KMS-11 (cell line): ENCODE measurements around the gene SP5.

ENCODE experiments used
- H2AFZ ChIP-seq: fragments of 200-600 bp; sonication (generic); 2 replicates; pipeline ENCODE4 v1.6.1; 2016; ENCODE audit warnings: antibody characterized with exemption, mixed run types, low read depth
- H3K27ac ChIP-seq: fragments of 200-600 bp; sonication (generic); 2 replicates; pipeline ENCODE4 v1.6.1; 2016; ENCODE audit warnings: mild to moderate bottlenecking, mixed run types
- H3K27me3 ChIP-seq: fragments of 200-600 bp; sonication (generic); 2 replicates; pipeline ENCODE4 v1.6.1; 2017; ENCODE audit warnings: mild to moderate bottlenecking, low read depth, mixed run types, moderate library complexity; ENCODE audit not compliant: insufficient read depth
- H3K36me3 ChIP-seq: fragments of 200-600 bp; sonication (generic); 2 replicates; pipeline ENCODE4 v1.6.1; 2017; ENCODE audit warnings: mild to moderate bottlenecking, mixed run types; ENCODE audit not compliant: insufficient read depth
- H3K4me1 ChIP-seq: fragments of 200-600 bp; sonication (generic); 2 replicates; pipeline ENCODE4 v1.6.1; 2016; ENCODE audit warnings: mild to moderate bottlenecking, low read depth, mixed run types; ENCODE audit not compliant: poor library complexity, severe bottlenecking
- H3K4me2 ChIP-seq: fragments of 200-600 bp; sonication (generic); 2 replicates; pipeline ENCODE4 v1.7.0; 2016; ENCODE audit warnings: mild to moderate bottlenecking, mixed run types
- H3K4me3 ChIP-seq: fragments of 200-600 bp; sonication (generic); IDR thresholded peaks from 2 replicates; pipeline ENCODE4 v1.6.1; 2017; ENCODE audit warnings: low read depth, low read length, mixed read lengths; ENCODE audit not compliant: insufficient read depth
- H3K79me2 ChIP-seq: fragments of 200-600 bp; sonication (generic); 2 replicates; pipeline ENCODE4 v1.6.1; 2016; ENCODE audit warnings: low read depth, mixed run types; ENCODE audit not compliant: insufficient read depth
- H3K9ac ChIP-seq: fragments of 200-600 bp; sonication (generic); 2 replicates; pipeline ENCODE4 v1.6.1; 2016; ENCODE audit warnings: mild to moderate bottlenecking, mixed run types
- H4K20me1 ChIP-seq: fragments of 200-600 bp; sonication (generic); 2 replicates; pipeline ENCODE4 v1.6.1; 2016; ENCODE audit warnings: mild to moderate bottlenecking, mixed run types; ENCODE audit not compliant: insufficient read depth
- CTCF ChIP-seq: fragments of 200-600 bp; sonication (generic); conservative IDR thresholded peaks from 2 replicates; pipeline ENCODE4 v1.6.1; 2017; ENCODE audit warnings: low read depth, mild to moderate bottlenecking, antibody characterized with exemption, low read length, moderate library complexity, mixed read lengths

The SP5 gene

GRCh38 chr2:170742000-170742399, 26.9 kb downstream of the SP5 start:
- no peaks in the 10 kb centered on the region for H3K36me3 ChIP-seq
- H4K20me1 ChIP-seq = no peaks in the 10 kb centered on the region
- H3K27ac ChIP-seq = no peak overlapping the region
- no peak overlapping the region for H3K9ac ChIP-seq
- H3K4me2 ChIP-seq = no peak overlapping the region
- H3K4me1 ChIP-seq = no peaks in the 10 kb centered on the region
- no peaks in the 10 kb centered on the region for H3K79me2 ChIP-seq
- H2AFZ ChIP-seq = no peak overlapping the region
- H3K4me3 ChIP-seq = no peak overlapping the region
- H3K27me3 ChIP-seq = no peaks in the 10 kb centered on the region
- no peak for TF ChIP-seq CTCF

- H3K27ac ChIP-seq = no peak overlapping the region
- no peak overlapping the region for H2AFZ ChIP-seq
- H3K27me3 ChIP-seq = no peaks in the 10 kb centered on the region
- no peak overlapping the region for H3K4me2 ChIP-seq
- H3K4me3 ChIP-seq = no peak overlapping the region
- H3K4me1 ChIP-seq = no peaks in the 10 kb centered on the region
- H4K20me1 ChIP-seq = no peaks in the 10 kb centered on the region
- H3K79me2 ChIP-seq = no peaks in the 10 kb centered on the region
- H3K9ac ChIP-seq = no peak overlapping the region
- no peak for TF ChIP-seq CTCF
- H3K36me3 ChIP-seq = no peaks in the 10 kb centered on the region
These were observed 27.9 kb downstream of the SP5 start for GRCh38 chr2:170742896-170743529.

- no peaks in the 10 kb centered on the region for H3K79me2 ChIP-seq
- no peak overlapping the region for H2AFZ ChIP-seq
- H3K9ac ChIP-seq = no peak overlapping the region
- no peaks in the 10 kb centered on the region for H4K20me1 ChIP-seq
- no peak overlapping the region for H3K4me2 ChIP-seq
- no peak overlapping the region for H3K27ac ChIP-seq
- no peak overlapping the region for H3K4me3 ChIP-seq
- H3K27me3 ChIP-seq = no peaks in the 10 kb centered on the region
- H3K4me1 ChIP-seq = no peaks in the 10 kb centered on the region
- no peaks in the 10 kb centered on the region for H3K36me3 ChIP-seq
- TF ChIP-seq CTCF = no peak
These were observed 28.5 kb downstream of the SP5 start for GRCh38 chr2:170743530-170744239.

GRCh38 chr2:170744248-170745002, 29.3 kb downstream of the SP5 start:
- no peak overlapping the region for H3K4me3 ChIP-seq
- H3K4me1 ChIP-seq = no peaks in the 10 kb centered on the region
- H2AFZ ChIP-seq = no peak overlapping the region
- no peak overlapping the region for H3K27ac ChIP-seq
- no peaks in the 10 kb centered on the region for H3K27me3 ChIP-seq
- no peaks in the 10 kb centered on the region for H4K20me1 ChIP-seq
- TF ChIP-seq CTCF = no peak
- H3K36me3 ChIP-seq = no peaks in the 10 kb centered on the region
- H3K9ac ChIP-seq = no peak overlapping the region
- H3K4me2 ChIP-seq = no peak overlapping the region
- no peaks in the 10 kb centered on the region for H3K79me2 ChIP-seq
